Testis (tissue), 2 donors: ENCODE data around the gene PRPSAP1.

ENCODE experiments used
- POLR2A ChIP-seq: fragments of 450-650 bp; IDR thresholded peaks from one replicate; pipeline ENCODE4 v1.6.1; 2017; ENCODE audit warnings: antibody characterized with exemption, mild to moderate bottlenecking, moderate library complexity
- TF ChIP-seq, protein P1 (sequence below), 3 experiments: fragments of 450-650 bp in 2 of 3; fragments of 200-600 bp in 1 of 3; sonication (generic) in 1 of 3; IDR thresholded peaks; one replicate each; pipeline ENCODE4 v1.5.1; 2016 to 2019; ENCODE audit warnings: antibody characterized with exemption in 3 of 3, mild to moderate bottlenecking in 2 of 3, moderate library complexity in 1 of 3

DNA sequence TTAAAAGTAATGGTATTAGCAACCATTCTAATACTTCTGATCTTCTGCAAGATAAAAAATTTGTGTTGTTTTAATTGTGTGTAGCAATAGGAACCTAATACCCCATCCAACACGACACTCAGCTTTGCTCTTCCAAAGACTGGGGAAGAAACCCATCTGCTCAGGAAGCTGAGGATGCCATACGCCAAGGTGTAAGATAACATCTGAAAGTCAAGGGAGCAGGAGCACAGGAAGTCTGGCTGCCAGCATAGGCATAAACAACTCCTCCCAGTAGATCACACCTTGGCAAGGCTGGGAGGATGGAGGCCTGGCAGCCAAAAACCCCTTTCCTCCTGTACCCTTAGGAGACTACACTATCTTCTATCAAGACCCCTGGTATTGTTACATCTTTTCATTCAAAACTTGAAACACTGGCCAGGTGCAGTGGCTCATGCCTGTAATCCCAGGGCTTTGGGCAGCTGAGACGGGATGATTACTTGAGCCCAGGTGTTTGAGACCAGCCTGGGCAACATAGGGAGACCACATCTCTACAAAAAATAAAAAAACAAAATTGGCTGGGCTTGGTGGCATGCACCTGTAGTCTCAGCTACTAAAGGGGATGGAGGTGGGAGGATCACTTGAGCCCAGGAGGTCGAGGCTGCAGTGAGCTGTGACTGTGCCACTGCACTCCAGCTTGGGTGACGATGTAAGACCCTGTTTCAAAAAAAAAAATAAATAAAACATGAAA, 25.0 kb upstream of the PRPSAP1 start:
- TF ChIP-seq, protein P1, sequence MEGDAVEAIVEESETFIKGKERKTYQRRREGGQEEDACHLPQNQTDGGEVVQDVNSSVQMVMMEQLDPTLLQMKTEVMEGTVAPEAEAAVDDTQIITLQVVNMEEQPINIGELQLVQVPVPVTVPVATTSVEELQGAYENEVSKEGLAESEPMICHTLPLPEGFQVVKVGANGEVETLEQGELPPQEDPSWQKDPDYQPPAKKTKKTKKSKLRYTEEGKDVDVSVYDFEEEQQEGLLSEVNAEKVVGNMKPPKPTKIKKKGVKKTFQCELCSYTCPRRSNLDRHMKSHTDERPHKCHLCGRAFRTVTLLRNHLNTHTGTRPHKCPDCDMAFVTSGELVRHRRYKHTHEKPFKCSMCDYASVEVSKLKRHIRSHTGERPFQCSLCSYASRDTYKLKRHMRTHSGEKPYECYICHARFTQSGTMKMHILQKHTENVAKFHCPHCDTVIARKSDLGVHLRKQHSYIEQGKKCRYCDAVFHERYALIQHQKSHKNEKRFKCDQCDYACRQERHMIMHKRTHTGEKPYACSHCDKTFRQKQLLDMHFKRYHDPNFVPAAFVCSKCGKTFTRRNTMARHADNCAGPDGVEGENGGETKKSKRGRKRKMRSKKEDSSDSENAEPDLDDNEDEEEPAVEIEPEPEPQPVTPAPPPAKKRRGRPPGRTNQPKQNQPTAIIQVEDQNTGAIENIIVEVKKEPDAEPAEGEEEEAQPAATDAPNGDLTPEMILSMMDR (IDR thresholded peaks at IDR 0.05) = no peak
- TF ChIP-seq POLR2A = no peak
